ENCODE results near the gene FGD4.

The FGD4 gene

DNA sequence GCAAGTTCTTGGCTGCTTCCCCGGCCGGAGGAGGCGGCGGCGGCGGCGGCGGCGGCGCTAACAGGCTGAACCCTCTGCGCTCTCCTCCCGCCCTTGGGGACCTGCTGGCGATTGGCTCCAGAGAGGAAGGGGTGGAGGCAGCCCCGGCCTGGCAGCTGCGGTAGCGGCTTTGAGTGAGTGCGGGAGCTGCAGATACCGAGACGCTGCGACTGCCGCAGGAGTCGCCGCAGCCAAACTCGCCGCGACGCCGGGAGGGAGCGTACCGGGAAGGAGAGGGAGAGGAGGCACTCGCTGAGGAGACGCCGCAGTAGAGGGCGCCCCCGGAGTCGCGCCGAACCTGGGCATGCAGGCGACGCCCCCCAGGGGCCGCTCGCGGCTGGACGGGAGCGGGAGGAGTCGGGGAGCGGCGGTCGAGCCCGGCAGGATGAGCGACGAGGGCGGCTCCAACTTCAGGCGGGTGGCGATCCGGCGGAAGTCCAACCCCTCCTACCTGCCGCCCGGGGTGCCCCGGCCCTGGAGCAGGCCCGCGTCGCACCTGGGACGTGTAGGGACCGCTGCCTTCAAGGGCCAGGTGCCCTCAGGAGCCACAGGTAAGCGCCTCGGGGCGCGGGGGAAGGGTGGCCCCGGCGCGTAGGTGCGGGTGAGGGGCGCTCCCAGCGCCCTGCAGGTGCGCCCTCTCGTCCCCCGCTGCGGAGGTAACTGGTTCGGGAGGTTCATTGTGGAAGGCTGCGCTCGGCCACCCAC lies at the start of gene FGD4:
Gene FGD4, plus strand, starts transcription at position 189 of the 744 bp plus-strand sequence.
- DNase-seq (ENCODE audit: low spot score): peak; percentile 57

DNA sequence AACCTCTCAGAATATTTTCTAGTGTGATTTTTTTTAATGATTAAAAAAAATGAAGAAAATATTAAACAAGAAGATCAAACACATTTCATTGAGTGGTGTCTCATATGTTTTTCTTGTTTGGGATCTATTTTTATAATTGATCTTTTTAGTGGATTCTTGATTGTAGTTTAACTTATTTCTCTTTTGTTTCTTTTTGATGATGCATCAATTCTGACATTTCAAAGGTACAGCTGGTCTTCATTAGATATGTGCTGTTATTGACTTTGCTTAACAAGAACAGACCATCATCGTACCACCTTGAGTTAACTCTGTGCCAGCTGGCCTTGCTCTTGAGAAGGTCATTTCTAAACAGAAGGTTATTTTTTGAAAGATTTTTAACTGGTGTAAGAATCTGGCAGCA lies 45.8 kb upstream of the FGD4 start:
- DNase-seq (ENCODE audit: low spot score): no peak

DNA sequence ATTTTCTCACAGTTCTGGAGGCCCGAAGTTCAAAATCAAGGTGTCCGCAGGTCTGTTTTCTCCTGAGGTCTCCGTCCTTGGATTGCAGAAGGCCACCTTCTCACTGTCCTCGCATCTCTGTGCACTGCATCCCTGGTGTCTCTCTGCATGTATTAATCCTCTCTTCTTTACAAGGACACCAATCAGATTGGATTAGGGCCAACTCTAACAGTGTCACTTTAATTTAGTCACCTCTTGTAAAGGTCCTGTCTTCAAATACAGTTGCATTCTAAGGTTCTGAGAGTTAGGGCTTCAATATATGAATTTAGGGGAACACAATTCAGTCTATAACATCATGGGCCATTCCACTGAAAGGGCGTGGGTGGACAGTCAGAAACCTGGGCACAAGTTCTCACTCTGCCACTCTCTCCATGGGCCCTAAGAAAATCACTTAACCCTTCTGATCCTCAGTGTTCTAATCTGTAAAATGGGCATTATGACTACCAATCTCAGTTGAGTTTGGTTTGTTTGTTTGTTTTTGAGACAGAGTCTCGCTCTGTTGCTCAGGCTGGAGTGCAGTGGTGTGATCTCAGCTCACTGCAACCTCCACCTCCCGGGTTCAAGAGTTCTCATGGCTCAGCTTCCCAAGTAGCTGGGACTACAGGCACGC lies 41.6 kb upstream of the FGD4 start:
- DNase-seq (ENCODE audit: low spot score): no peak

DNA sequence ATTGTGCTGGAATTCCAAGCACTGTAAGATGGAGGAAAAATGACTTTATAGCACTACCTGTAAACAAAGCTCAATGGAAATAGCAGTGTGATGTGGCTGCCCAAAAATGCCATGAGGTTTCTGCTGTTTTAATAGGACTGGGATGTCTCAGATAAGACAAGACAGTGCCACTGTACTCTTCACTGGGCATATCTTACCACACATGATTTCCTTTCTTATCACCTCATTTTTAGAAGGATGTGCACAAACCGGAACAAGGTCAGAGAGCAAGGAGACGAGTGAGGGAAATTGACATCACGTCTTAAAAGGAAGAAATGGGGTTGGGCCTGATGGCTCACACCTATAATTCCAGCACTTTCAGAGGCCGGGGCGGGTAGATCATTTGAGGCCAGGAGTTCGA lies 38.4 kb upstream of the FGD4 start:
- DNase-seq (ENCODE audit: low spot score): no peak

DNA sequence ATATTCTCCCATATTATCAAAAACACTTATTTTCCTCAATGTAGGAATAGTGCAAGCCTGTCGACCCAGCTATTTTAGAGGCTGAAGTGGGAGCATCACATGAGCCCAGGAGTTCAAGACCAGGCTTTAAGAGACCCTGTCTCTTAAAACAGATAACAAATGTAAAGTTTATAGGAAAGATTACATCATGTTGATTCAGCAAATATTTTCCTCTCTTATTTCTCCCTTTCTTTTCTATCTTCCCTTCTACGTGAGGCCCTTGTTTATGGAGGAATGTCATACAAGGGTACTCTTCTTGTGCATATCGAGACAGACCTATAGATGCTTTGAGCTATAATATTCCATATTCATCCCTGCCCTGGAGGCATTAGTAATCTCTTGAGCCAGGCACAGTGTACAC lies 36.5 kb upstream of the FGD4 start:
- no peak for DNase-seq (ENCODE audit: low spot score)

DNA sequence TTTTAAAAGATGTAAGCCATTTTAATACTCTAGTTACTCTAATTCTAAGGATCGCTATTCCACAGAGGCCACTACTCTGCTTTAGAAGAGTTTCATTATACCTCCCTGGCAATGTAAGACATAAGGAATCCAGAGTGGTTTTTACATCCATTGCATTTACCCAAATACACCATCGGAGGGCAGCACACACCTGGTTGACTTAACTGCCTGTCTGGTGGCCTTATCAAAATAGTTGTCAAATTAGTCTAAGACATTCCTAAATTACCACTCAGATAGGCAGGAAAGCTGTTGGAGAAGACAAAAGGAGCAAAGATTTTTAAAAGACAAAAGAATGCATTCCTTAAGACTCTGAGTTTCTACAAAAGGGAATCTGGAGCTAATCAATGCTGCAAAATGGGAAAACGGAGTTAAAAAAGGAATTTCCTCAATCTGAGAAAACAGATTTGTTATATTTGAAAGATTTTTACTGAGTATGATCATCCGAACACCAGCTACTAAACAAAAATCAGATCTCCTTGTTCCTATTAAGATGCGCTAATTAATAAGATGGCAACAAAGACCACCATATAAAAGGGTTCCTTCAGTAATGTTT lies 33.8 kb upstream of the FGD4 start:
- DNase-seq (ENCODE audit: low spot score): peak; percentile 65

DNA sequence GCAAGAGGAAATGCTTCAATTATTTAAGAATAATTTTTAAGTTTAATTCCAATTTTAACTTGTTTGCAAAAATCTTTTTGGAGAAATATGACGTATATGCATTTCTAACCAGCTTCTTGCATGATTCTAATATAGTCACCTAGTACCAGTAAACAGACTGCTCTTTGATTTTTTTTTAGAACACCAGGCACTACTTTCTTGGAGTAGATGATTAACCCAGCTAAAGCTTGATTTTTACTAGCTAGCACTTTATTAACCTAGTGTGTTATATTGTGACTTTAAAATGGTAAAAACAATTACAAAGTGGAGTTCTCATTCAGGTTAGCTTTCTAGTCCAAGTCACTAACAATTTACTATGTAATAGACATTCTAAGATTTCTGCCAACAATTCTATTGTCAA lies 32.6 kb upstream of the FGD4 start:
- DNase-seq (ENCODE audit: low spot score): no peak

DNA sequence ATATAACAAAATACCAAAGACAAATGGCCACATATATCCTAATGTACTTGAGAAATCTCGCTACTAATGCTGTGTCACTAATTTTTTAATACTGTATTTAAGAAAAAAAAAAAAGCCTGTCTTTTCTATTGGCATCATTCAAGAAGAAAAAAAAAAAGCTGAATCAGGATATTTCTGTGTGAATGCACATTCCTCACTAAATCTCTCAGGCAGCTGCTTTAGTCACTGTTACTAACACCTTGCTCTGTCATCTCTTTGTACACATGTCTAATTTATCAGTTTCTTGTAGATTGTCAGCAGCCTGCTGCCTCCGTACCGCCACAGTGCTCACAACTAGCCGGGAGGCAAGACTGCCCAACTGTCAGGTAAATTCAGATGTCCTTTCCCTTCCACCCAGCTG lies 32.0 kb upstream of the FGD4 start:
- DNase-seq (ENCODE audit: low spot score): no peak

DNA sequence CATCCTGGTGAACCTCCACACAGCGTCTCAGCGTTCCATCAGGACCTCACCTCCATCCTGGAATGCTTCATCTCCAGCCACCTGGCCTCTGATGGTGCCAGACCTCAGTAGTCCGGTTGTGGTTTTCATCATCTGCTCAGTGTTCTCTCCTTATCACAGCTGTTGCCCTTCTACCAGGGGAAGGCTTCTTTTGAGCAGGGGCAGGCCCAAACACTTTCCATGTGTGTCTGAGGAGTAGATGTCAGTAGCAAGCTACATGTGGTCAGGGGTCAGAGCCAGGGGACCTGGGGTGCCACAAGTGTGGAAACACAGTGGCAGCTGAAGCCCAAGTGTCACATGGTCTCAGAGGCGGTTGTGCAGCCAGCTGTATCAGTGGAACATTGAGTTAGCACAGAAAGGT lies 30.2 kb upstream of the FGD4 start:
- DNase-seq (ENCODE audit: low spot score): no peak

DNA sequence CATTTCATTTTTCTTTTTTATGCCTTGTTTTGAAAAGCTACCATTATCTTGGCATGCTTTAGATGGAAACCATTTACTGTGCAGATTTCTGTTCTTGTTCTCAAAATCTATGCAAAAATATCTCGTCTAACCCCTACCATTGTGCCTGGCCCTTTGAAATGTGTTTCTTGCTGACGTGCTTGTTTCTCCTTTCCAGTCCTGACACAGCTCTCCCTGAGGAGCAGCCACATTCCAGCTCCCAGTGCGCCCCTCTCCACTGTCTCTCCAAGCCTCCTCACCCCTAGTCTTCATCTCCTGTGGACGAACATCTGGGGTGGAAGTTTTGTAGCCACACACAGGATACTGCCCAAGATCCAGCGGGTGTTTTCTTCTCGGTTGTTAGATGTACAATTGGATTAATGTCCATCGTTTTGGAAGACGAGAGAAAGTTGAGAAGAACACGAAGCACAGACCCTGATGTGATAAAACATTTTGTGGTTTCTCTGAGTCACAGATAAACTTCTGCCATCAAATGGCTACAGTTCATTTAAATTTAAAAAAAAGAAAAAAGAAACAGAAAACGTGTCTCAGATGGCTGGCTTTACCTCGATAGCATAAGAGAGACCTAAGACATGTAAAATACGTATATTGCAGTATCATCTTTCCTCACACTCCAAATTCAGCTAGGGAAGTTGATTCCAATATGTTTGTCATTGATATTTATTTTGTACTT lies 21.9 kb upstream of the FGD4 start:
- no peak for DNase-seq (ENCODE audit: low spot score)

DNA sequence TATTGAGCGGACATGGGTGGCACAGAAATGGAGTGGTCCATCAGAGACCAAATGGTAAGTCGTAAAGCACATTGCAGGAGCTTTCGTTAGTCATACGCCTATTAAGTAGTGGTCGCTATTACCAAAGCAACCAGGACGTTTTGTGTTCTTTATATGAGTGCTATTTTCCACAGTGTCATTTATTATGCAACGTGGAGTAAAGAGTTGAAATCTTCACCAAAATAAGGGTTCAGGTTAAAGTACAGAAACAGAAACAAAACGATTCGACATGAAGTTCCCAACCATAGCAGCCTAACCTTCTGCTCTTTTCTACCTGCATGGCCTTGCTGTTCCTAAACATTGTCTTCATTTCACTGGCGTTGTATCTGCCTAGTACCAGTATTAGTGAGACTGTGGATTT lies 20.1 kb upstream of the FGD4 start:
- DNase-seq (ENCODE audit: low spot score): no peak

DNA sequence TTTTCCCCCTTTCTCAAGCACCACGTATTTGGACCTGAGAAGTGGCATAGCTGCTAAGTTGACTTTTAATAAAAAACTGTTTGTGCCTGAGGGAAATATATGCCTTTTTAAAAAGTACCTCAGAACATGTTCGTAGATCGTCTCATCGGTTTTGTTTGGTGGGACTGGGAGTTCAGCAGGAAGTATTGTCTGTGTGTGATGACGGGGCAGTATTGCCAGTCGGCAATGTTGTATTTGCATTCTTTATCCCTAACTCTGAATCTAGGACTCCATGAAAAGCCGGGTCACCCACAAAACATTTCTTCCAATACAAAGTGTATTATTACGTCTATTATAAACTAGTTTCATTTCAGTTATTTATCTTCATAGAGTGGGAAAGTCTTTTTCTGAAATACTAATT lies 19.7 kb upstream of the FGD4 start:
- no peak for DNase-seq (ENCODE audit: low spot score)

DNA sequence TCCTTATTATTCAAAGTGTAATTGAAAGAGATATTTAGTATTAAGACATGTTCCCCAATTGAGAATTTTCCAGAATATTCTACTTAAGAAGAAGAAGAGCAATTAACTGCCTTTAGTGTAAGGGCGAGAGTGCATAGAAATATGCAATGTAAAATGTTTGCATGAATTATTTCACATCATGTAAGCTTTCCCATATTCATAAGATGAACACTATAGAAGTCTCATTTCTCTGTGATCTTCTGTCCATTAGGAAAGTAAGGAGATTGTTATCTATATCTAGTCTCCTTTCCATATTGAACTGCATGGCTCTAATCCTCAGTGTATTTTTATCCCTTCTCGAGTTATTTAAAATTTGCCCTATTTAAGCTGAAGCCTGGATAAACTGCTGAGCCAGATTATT lies 17.1 kb upstream of the FGD4 start:
- no peak for DNase-seq (ENCODE audit: low spot score)

DNA sequence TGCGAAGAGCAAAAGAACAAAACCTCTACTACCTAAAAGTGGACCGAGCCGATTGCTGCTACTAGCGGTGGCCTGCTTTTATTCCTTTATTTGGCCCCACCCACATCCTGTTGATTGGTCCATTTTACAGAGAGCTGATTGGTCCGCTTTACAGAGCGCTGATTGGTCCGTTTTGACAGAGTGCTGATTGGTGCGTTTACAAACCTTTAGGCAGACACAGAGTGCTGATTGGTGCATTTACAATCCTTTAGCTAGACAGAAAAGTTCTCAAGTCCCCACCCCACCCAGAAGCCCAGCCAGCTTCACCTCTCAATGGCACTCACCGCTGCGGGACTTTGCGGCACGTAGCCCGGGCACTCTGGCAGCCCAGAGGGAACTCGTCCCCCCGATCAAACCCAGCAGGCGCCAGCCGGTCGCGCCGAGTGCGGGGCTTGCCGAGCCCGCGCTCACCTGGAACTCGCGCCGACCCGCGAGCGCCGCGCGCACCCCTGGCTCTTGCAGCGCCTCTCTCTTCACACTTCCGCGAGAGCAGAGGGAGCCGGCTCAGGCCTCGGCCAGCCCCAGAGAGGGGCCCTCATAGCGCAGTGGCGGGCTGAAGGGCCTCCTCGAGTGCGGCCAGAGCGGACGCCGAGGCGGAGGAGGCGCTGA lies 8.7 kb upstream of the FGD4 start:
- no peak for DNase-seq (ENCODE audit: low spot score)

DNA sequence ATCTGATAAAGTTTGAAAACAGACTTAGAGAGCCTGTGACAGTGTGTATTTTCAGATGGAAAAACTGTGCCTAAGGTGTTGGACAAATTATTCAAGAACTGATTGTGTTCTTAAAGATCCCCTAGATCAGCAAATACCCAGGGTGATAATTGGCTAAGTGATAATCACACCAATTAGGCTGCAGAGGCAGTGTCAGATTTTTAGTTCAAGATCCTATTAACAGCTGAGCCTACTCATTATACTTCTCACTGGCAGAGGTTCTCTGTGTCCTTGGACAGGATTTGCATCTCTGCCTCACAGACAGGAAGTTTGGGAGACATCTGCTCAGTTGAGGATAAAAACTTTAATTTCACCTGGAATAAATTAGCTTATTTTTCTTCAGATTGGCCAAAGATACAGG lies 4.3 kb upstream of the FGD4 start:
- DNase-seq (ENCODE audit: low spot score): no peak

DNA sequence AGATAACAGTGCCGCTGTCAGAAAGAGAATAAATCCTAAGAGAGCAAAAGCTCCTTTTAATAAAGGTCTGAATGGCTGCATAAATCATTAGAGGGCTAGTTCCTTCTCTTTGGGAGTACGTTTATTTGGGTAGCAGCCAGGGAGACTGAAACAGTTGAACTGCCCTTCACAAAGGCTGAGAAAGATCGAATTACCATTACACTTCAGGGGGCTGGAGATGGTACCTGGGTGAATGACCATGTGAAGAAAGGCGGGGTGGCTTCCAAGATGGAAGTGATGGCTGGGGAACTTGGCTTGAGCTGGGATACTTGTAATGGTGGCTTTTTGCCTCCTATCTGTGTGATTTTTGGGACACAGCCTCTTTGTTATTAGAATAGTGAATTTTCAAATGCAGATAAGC lies 1.7 kb upstream of the FGD4 start:
- DNase-seq (ENCODE audit: low spot score): no peak

DNA sequence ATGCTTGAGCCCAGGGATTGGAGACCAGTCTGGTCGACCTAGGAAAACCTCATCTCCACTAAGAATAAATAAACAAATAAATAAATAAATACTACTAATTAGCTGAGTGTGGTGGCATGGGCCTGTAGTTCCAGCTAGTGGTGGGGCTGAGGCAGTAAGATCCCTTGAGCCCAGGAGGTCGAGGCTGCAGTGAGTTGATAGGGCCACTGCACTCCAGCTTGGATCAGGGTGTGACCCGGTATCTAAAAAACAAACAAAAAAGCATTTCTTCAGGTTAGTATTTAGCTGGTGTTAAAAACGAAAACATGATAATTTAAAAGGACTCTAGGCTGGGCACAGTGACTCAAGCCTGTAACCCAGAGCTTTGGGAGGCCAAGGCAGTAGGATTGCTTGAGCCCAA lies 1.2 kb upstream of the FGD4 start:
- DNase-seq (ENCODE audit: low spot score): no peak

DNA sequence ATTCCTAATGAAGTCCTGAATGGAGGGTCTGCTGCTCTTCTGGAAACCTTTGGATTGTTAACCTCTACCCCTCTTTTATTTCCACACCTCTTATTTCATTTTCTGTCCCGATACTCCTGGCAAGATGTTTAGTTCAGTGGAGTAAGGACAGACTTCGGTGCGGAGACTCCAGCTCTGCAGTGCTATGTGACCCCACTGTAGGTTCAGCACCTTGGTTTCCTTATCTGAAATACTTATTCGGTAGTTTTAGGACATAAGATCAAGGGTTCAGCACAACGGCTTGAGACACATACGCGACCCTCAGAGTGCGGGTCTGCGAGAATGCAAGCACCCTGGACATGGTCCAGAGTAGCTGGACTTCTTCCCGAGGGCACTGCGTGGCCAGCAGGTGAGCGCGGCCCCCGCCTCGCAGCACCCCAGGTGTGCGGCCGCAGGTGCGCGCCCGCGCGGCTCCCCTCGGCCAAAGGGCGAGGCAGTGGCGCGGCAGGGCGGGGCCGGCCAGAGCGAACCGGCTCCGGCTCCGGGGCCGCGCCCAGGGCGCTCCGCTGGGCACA lies 465 bp upstream of the FGD4 start:
- no peak for DNase-seq (ENCODE audit: low spot score)

DNA sequence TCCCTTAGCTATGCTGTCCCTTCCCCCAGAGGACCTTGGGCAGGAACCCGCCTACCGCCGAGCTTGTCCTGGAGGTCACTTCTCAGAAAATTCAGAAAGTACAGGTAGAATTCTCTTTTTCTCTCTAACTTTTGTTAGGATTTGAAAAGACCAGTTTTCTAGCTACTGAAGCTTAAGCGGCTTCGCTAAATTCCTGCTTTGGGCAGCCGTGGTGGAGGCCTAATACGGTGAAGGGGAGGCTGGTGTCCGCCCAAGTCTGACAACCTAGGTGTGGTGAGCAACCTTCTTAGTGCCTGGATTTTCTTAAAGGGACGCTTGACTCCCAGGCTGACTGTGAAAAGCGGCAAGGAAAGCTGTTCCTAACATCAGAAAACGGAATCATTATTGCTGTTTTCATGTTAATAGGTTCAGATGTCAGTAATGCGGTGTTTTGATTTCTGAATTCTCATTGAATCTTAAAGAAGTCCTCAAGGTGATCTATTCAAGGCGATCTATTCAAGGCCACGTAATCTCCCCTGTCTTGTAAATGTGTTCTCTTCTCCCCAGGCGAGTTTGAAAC lies 835 bp downstream of the FGD4 start:
- DNase-seq (ENCODE audit: low spot score): no peak

DNA sequence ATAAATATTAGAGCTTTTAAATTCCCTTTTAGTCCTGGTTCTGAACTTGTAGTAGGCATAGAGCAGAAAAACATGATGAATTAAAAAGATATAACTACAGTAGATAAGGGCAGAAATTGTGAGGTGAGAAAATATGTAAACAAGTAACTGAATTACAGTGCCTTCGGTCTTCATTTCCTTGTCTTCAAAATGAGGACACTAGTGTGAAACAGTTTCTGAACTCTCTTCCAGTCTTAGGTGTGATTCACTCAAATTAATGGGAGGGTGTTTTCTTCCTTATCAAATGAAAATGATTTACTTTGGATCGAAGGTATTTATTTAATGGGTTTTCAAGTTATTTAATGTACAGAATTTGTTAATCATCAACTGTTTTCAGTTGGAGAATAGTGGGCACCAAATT lies 1.5 kb downstream of the FGD4 start:
- DNase-seq (ENCODE audit: low spot score): no peak

DNA sequence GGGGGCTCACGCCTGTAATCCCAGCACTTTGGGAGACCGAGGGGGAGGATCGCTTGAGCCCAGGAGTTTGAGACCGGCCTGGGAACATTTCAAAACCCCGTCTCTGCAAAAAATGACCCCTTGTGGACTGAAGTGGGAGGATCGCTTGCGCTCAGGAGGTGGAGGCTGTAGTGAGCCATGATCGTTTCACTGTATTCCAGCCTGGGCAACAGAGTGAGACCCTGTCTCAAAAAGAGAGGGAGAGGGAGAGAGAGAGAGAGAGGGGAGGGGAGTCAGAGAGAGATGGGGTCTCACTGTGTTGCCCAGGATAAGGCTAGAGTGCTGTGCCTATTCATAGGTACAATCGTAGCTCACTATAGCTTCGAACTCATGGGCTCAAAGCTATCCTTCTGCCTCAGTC lies 2.8 kb downstream of the FGD4 start:
- DNase-seq (ENCODE audit: low spot score): no peak

DNA sequence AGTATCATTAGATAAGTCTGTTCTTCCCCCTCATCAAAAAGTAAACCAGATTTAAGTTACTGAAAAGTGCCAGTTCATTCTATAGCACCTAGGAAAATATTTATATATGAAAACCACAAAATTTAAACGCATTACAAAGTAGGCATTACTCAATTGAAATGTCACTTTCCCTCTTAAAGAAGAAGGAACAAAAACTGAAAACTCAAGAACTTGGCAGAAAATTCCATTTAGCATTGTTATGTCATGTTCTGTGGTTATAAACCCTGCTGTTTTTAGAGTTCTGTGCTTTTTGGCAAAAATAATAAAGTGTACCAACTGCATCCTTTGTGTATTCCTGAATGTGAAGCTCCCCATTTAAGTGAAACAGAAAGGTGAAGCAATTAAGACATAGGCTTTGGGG lies 3.6 kb downstream of the FGD4 start:
- DNase-seq (ENCODE audit: low spot score): no peak
